DOHH2 (cell line): ENCODE data around the gene LRMDA.

Source experiments
- EZH2phosphoT487 ChIP-seq: fragments of 200-600 bp; sonication (generic); IDR thresholded peaks from 2 replicates; pipeline ENCODE4 v1.6.1; 2017; ENCODE audit warnings: borderline replicate concordance, mild to moderate bottlenecking, antibody characterized with exemption, low read length, moderate library complexity, mixed read lengths
- TF ChIP-seq, protein P1 (sequence below): fragments of 200-600 bp; sonication (generic); IDR thresholded peaks from one replicate; pipeline ENCODE4 v1.5.1; 2014; ENCODE audit warnings: antibody characterized with exemption, mild to moderate bottlenecking, low read depth, low read length; ENCODE audit not compliant: poor library complexity, severe bottlenecking

DNA sequence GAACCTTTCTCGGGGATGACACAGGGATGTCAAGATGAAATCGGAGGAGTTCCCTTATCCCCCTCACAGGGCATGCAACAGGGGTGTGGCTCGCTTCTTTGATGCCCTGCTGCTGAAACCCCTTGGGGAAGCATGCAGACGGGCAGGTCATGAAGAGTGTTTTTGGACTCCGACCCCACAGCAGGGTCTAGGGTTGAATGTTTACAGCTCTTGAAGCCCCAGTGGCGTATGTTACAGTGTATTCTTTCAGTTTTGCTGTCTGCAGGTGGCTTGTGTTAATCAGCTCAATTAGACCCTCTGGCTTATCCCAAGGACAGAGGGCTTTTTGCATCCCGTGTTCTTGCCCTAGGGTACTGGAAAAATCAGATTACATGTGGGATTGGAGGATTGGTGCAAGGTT, 446.5 kb downstream of the LRMDA start:
- TF ChIP-seq, protein P1, sequence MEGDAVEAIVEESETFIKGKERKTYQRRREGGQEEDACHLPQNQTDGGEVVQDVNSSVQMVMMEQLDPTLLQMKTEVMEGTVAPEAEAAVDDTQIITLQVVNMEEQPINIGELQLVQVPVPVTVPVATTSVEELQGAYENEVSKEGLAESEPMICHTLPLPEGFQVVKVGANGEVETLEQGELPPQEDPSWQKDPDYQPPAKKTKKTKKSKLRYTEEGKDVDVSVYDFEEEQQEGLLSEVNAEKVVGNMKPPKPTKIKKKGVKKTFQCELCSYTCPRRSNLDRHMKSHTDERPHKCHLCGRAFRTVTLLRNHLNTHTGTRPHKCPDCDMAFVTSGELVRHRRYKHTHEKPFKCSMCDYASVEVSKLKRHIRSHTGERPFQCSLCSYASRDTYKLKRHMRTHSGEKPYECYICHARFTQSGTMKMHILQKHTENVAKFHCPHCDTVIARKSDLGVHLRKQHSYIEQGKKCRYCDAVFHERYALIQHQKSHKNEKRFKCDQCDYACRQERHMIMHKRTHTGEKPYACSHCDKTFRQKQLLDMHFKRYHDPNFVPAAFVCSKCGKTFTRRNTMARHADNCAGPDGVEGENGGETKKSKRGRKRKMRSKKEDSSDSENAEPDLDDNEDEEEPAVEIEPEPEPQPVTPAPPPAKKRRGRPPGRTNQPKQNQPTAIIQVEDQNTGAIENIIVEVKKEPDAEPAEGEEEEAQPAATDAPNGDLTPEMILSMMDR: no peak
- TF ChIP-seq EZH2phosphoT487: no peak
